Measurements from ENCODE around the gene FOXP2.

DNA sequence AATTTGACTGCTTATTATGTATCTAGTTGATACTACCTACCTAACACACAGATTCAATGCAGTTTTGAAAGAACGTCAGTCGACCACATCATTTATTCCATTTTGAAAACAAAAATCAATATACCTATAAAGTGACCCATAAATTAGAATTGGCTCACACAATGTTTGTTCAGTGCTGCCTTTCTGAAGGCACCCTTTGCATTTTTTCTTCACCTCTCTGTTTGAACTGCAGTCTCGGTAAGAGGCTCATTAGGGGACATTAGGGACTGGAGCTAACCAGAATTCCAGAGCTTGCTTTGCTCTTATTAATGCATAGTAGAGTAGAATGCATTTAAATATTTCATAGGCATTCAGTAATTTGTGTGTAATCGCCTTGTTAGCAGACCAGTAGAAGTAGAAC lies 234.1 kb downstream of the FOXP2 start:
- no peak for TF ChIP-seq KAT7 (CRISPR knock-in tag; IDR thresholded peaks at IDR 0.05; ENCODE audit: borderline replicate concordance)
- no peak for TF ChIP-seq ZNF12 (CRISPR knock-in tag; IDR thresholded peaks at IDR 0.05)
